K562 (cell line): Measurements from ENCODE around the gene KRTAP1-5. TPM values are rescaled to one million over a fixed set of nuclear protein-coding genes. Genes with fewer than 3 reads are reported as not detected.

Source experiments
- CAMTA2 ChIP-seq: fragments of 250-450 bp; sonication (Bioruptor Pico); conservative IDR thresholded peaks from 2 replicates; pipeline ENCODE4 v1.5.1; 2022
- TFE3 ChIP-seq: fragments of 450-650 bp; formaldehyde crosslinking; IDR thresholded peaks from 2 replicates; pipeline ENCODE4 v1.4.0; 2020; ENCODE audit warnings: mild to moderate bottlenecking, mixed read lengths
- TRIM25 ChIP-seq: fragments of 450-650 bp; IDR thresholded peaks from 2 replicates; pipeline ENCODE4 v1.7.0; 2016; ENCODE audit warnings: borderline replicate concordance
- ZNF407 ChIP-seq: fragments of 450-650 bp; IDR thresholded peaks from 2 replicates; pipeline ENCODE4 v1.6.1; 2016; ENCODE audit warnings: low read depth
- polyA plus RNA-seq, 8 experiments: library from polyadenylated mRNA; depleted of rRNA in 4 of 8; stranded (reverse) in 5 of 8; unstranded in 3 of 8; fragments of >200 nt; fragmentation: Nextera tagmentation in 2 of 8; fragmentation: Illumina TruSeq in 1 of 8; extraction: Ambion mirVana in 2 of 8; extraction: Trizol in 1 of 8; gene quantifications; 2 replicates each; pipeline versions ENCODE4 v1.2.1 to v1.2.3, GENCODE V29; 2011 to 2014; ENCODE audit warnings: inconsistent platforms in 1 of 8, missing spikeins in 1 of 8
- total RNA-seq, 7 experiments: library from RNA; depleted of rRNA in 6 of 7; stranded (reverse); fragments of >200 nt in 6 of 7; fragmentation: Illumina TruSeq in 2 of 7; extraction: Trizol in 2 of 7; gene quantifications; 2 replicates each; pipeline versions ENCODE4 v1.2.1 to v1.2.3, GENCODE V29; 2011 to 2021; ENCODE audit warnings: low replicate concordance in 1 of 7

The KRTAP1-5 gene
- total and polyA plus RNA-seq, 9 of the 15 experiments (the other 6 are each of a cell fraction or from before 2014, with no cell fraction given), result not detected

- TF ChIP-seq TRIM25 (no peak), ZNF407 (no peak), CAMTA2 (CRISPR knock-in tag) (no peak), TFE3 (no peak)
Observed at GRCh38 chr17:41019415-41019814, 7.6 kb downstream of the KRTAP1-5 start (continued).
